A673 (cell line): ENCODE measurements around the gene ZBTB20. TPM values are rescaled to one million over a fixed set of nuclear protein-coding genes. Genes with fewer than 3 reads are reported as not detected.

ENCODE experiments used
- BruUV-seq: library from RNA; stranded (reverse); fragments of 400-500 nt; replicated peaks from 2 replicates; lab custom pipeline; 2021; lab: Mats Ljungman, UMichigan
- CTCF ChIA-PET: fragments of 300-600 bp; sonication (Branson Sonifier 250); formaldehyde crosslinking; loops from one replicate; lab custom pipeline; 2022; ENCODE audit warnings: antibody characterized with exemption; lab: Charles Lee
- POLR2A ChIA-PET: fragments of 300-600 bp; sonication (Branson Sonifier 250); formaldehyde crosslinking; loops from one replicate; lab custom pipeline; 2022; ENCODE audit warnings: antibody characterized with exemption; ENCODE audit not compliant: low non-redundant PET; lab: Charles Lee
- DNase-seq: peaks from one replicate; pipeline ENCODE4 v3.0.0-alpha.2; 2015; ENCODE audit warnings: low spot score
- H3K27ac ChIP-seq: fragments of 200-600 bp; sonication (generic); 2 replicates; pipeline ENCODE4 v1.5.1; 2016; ENCODE audit warnings: mixed run types, low read depth, mild to moderate bottlenecking, mixed read lengths, antibody characterized with exemption, low read length; ENCODE audit not compliant: poor library complexity, severe bottlenecking
- H3K27me3 ChIP-seq: fragments of 200-600 bp; sonication (generic); replicated peaks from 2 replicates; pipeline ENCODE4 v1.6.1; 2017; ENCODE audit warnings: mixed run types, low read depth, mild to moderate bottlenecking, mixed read lengths, antibody characterized with exemption, low read length; ENCODE audit not compliant: insufficient read depth, poor library complexity
- H3K36me3 ChIP-seq: fragments of 200-600 bp; sonication (generic); 2 replicates; pipeline ENCODE4 v1.6.1; 2016; ENCODE audit warnings: mixed run types, mild to moderate bottlenecking, mixed read lengths, antibody characterized with exemption, low read length; ENCODE audit not compliant: insufficient read depth, poor library complexity, severe bottlenecking
- H3K4me1 ChIP-seq: fragments of 200-600 bp; sonication (generic); 2 replicates; pipeline ENCODE4 v1.6.1; 2017; ENCODE audit warnings: mixed run types, mild to moderate bottlenecking, mixed read lengths, antibody characterized with exemption, low read length; ENCODE audit not compliant: insufficient read depth, poor library complexity, severe bottlenecking
- H3K4me3 ChIP-seq: fragments of 200-600 bp; sonication (generic); 2 replicates; pipeline ENCODE4 v1.5.1; 2016; ENCODE audit warnings: low read depth, mixed run types, mild to moderate bottlenecking, mixed read lengths, low read length; ENCODE audit not compliant: poor library complexity, severe bottlenecking
- H3K9me3 ChIP-seq: fragments of 200-600 bp; sonication (generic); 2 replicates; pipeline ENCODE4 v1.6.1; 2016; ENCODE audit warnings: mixed run types, low read depth, mild to moderate bottlenecking, mixed read lengths, antibody characterized with exemption, low read length; ENCODE audit not compliant: poor library complexity, severe bottlenecking
- EZH2 ChIP-seq: fragments of 200-600 bp; sonication (generic); IDR thresholded peaks from 2 replicates; pipeline ENCODE4 v1.6.1; 2017; ENCODE audit warnings: borderline replicate concordance, low read depth, mild to moderate bottlenecking, mixed read lengths, antibody characterized with exemption, low read length; ENCODE audit not compliant: poor library complexity, severe bottlenecking
- intact Hi-C: fragments of 100-400 bp; cut with micrococcal nuclease; formaldehyde crosslinking; loops from one replicate; pipeline ENCODE4 v1.10.0; 2022; ENCODE audit not compliant: unreplicated experiment
- total RNA-seq: library from RNA; stranded (reverse); gene quantifications from 2 replicates; pipeline ENCODE4 v1.2.3, GENCODE V29; 2021
- TF ChIP-seq, protein P1 (sequence below): fragments of 300-800, 200-600 bp; sonication (generic); conservative IDR thresholded peaks from 2 replicates; pipeline ENCODE4 v1.5.1; 2017; ENCODE audit warnings: low read depth, mild to moderate bottlenecking, antibody characterized with exemption, low read length, moderate library complexity, mixed read lengths

Gene ZBTB20
- total RNA-seq, 1 experiment from 2014 or later = 13.5 TPM

DNA sequence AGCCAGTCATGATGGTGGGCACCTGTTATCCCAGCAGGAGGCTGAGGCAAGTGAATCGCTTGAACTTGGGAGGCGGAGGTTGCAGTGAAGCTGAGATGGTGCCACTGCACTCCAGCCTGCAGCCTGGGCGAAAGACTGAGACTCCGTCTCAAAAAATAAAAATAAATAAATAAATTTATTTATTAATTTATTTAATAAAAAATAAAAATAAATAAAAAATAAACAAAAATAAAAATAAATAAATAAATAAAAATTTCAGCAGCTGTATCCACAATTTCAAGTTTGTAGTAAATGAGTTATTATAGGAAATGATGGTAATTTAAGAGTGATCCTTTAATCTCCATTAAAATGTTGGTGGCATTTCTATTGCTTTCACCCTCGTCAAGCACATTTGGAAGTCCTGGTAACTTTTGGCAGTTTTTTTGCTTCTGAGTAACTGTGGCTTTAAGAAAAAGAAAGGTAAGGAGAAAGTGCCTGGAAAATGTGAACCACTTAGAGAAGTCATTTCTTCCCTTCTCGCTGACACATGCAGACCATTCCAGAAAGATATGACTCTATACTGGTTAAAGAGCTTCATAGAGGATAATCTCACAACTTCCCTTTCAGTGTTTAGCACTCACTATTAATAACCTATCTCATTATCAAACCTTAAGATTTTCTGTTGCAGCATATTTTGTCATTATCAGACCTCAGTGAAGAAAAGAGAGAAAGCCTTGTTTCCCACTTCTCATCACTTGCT lies 556.6 kb downstream of the ZBTB20 start:
- Histone ChIP-seq H3K4me1 (no peaks in the 10 kb centered on the region), H3K36me3 (no peaks in the 10 kb centered on the region), H3K27me3 (no peaks in the 10 kb centered on the region), H3K9me3 (no peaks in the 10 kb centered on the region), H3K4me3 (no peak overlapping the region), H3K27ac (no peak overlapping the region)
- intact Hi-C loops = loop anchor here (10.0 kb wide), 1 partner anchor 226 kb away; no protein-coding TSS in a partner anchor
- no peak for TF ChIP-seq EZH2
- TF ChIP-seq, protein P1, sequence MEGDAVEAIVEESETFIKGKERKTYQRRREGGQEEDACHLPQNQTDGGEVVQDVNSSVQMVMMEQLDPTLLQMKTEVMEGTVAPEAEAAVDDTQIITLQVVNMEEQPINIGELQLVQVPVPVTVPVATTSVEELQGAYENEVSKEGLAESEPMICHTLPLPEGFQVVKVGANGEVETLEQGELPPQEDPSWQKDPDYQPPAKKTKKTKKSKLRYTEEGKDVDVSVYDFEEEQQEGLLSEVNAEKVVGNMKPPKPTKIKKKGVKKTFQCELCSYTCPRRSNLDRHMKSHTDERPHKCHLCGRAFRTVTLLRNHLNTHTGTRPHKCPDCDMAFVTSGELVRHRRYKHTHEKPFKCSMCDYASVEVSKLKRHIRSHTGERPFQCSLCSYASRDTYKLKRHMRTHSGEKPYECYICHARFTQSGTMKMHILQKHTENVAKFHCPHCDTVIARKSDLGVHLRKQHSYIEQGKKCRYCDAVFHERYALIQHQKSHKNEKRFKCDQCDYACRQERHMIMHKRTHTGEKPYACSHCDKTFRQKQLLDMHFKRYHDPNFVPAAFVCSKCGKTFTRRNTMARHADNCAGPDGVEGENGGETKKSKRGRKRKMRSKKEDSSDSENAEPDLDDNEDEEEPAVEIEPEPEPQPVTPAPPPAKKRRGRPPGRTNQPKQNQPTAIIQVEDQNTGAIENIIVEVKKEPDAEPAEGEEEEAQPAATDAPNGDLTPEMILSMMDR = no peak
- ChIA-PET POLR2A (no interaction called here), CTCF (no interaction called here)
- no TSS peak for BruUV-seq
- no peak for DNase-seq

DNA sequence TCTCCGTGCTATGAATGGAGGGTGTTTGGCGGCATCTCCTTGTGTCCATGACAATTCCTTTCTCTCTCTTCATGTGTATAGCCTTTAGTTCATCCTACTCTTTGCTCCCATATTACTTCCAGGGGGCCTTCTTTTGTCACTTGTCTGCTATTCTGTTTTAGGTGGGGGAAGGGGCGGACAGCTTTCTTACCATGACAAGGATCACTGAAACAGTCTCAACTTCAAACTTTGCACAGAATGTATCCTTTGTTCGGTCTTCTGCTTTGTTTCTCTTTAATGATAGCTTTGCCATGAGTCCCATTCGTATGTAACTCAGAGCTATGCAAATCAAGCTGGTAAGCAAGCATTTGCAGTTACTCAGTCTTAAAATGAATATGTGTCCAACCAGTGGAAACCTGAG lies 559.1 kb downstream of the ZBTB20 start:
- H3K27me3 ChIP-seq = no peaks in the 10 kb centered on the region
- H3K4me1 ChIP-seq = peaks cover 19% of the 10 kb centered on the region
- H3K4me3 ChIP-seq = no peak overlapping the region
- TF ChIP-seq EZH2 = no peak
- TF ChIP-seq, protein P1 = no peak
- H3K9me3 ChIP-seq = no peaks in the 10 kb centered on the region
- no peak overlapping the region for H3K27ac ChIP-seq
- DNase-seq = no peak
- ChIA-PET CTCF (no interaction called here), POLR2A (no interaction called here)
- BruUV-seq = no TSS peak
- intact Hi-C loops = loop anchor here (10.0 kb wide), 1 partner anchor 203 kb away; no protein-coding TSS in a partner anchor
- no peaks in the 10 kb centered on the region for H3K36me3 ChIP-seq

DNA sequence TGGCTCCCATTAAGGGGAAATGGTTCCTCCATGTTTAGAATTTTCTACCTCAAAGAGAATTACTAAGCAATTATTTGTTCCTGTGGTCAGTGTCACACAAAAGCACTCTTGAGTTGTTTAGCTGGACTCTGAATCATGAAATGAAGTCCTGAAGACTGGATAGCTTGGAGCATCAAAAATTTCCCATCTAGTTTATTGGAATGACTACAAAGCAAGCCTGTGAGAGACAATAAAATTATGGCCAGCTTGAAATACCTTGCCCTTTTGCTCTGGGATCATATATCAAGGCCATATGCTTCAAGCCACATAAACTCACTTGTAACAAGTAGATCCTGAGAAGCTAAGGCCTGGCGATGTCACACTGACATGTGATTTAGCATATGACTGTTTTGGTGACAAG lies 561.0 kb downstream of the ZBTB20 start:
- no TSS peak for BruUV-seq
- DNase-seq = no peak
- intact Hi-C loops = loop anchor here (10.0 kb wide), 1 partner anchor 201 kb away; no protein-coding TSS in a partner anchor
- peaks cover 21% of the 10 kb centered on the region for H3K4me1 ChIP-seq
- H3K27me3 ChIP-seq = no peaks in the 10 kb centered on the region
- ChIA-PET POLR2A (no interaction called here), CTCF (no interaction called here)
- no peaks in the 10 kb centered on the region for H3K9me3 ChIP-seq
- H3K36me3 ChIP-seq = no peaks in the 10 kb centered on the region
- no peak overlapping the region for H3K27ac ChIP-seq
- no peak overlapping the region for H3K4me3 ChIP-seq
- TF ChIP-seq EZH2 = no peak
- TF ChIP-seq, protein P1 = no peak
